ENCODE measurements around the gene EBF4.

EBF4 gene

DNA sequence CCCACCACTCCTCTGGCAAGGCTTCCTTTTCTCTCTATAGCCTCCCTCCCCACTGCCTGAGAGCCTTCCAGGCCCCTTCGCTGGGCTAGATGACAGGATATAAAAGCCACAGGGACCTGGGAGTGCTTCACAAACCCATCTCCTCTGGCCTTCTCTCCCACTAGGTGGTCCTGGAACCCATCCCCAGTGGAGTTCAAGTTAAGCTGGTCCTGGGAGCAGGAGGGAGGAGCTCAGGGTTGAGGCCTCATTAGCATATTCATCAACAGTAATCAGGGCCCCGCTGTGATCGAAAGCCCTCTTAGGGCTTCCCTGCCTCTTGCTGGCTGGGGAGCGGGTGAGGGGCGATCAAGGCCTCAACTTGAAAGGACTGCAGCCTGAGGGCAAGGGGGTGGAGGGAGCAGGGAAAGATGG, 9.1 kb downstream of the EBF4 start:
- DNase-seq (ENCODE audit: low read depth) = no peak

DNA sequence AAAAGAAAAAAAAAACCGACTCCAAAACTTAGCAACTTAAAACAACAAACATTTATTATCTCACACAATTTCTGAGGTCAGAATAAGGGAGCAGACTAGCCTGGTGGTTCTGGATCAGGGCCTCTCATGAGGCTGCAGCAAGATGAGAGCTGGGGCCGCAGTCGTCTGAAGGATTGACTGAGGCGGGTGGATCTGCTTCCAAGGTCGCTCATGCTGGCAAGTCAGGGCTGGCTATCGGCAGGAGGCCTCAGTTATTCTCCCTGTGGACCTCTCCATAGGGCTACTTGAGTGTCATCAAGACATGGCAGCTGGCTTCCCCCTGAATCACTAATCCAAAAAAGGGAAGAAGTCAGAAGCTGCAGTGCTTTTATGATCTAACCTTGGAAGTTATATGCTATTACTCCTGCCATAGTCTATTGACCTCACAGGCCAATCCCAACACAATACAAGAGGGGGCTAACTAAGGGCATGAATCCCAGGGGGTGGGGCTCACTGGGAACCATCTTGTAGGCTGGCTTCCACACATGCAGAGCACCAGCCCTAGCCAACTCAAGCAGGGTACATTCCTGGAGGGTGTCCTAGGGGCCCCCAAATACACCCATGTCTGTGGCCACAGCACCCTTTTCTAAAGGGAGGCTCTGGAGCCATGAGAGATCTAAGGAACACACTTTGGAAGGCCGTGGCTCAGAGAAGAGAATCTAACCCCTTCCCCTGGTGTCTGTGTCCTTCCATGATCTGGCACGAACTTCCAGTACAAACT, 11.3 kb downstream of the EBF4 start:
- DNase-seq (ENCODE audit: low read depth) = no peak

DNA sequence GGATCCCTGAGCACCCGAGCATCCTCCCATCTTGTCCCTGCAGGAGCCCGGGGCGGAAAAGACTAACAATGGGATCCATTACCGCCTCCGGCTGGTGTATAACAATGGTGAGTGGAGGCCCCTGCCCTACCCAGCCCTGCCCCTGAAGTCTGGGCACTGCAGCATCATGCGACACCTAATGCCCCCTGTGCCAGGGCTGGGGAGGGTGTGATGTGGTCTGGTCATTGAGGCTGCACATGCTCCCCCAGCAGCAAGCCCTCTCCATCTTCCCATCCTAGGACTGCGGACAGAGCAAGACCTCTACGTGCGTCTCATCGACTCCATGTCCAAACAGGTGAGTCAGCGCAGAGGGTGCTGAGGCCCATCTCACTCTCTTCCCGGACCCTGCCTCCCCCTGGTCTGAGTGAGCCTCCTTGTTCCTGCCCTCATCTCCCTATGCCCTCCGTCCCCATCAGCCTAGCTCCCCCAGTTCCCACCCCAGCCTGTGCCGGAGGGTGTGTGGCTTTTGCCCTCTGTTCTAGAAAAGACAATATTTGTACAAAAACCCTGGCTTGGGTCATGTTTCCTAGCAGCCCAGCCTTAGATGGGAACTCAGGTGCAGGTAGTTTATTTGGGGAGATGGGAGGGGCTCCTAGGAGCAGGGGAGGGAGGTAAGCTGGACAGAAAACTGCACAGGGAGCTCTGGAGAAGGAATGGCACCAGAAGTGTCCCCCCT, 13.5 kb downstream of the EBF4 start:
- DNase-seq (ENCODE audit: low read depth) = no peak

DNA sequence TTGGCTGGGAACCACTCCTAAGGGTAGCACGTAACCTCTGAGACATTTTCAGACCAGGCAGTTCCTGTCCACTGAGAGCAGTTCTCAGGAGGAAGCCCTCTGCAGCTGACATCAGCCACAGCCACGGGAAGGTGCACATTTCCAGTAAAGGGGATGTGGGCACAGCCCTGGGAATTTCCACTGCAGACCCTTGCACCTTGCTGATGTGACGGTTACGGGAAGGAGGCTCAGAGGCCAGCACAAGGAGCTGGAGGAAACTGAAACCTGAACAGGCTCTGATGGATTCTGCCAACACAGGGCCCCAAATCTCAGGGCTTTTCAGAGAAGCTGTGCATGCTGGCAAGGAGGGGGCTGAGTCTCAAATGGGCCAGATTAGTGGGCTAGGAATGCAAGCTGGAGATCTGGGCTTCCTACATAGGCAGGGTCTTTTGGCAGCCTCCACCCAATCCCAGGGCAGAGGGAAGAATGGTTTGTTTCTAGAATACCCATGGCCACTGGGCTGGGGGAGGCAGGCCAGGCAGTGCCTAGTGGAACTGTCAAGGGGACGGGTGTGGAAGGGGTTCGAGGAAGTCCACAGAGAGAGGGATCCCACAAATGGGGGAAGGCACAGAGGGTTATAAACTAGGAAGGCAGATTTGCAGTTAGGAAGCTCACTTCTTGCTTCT, 14.2 kb downstream of the EBF4 start:
- no peak for DNase-seq (ENCODE audit: low read depth)

DNA sequence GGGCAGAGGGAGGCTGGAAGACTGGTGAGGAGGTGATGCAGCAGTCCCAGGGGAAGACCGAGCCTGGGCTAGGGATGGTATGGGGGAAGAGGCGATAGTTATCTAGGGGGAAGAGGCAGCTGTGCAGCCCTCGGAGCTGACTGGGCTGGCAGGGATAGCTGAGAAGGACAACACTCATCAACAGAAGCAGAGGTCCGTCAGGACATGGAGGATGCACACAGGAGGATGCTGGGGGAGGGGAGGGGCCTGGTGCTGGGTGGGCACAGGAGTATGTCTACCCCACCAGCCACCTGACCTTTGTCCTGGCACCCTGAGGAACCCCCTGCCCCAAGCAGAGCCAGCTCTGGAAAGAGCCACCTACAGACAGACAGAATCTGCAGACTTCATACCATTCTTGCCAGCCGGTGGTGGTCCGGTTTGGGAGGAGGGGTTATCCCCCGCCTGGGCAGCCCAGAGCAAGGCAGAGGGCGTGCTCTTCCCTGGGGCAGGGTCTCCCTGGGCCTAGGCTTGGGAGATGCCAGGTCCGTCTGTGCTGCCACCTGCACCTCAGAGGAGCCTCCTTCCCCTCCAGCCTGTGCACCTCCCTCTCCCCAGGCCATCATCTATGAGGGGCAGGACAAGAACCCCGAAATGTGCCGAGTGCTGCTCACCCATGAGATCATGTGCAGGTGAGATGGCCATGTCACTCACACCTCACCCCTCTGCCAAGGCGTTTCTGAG, 14.9 kb downstream of the EBF4 start:
- DNase-seq (ENCODE audit: low read depth) = no peak

DNA sequence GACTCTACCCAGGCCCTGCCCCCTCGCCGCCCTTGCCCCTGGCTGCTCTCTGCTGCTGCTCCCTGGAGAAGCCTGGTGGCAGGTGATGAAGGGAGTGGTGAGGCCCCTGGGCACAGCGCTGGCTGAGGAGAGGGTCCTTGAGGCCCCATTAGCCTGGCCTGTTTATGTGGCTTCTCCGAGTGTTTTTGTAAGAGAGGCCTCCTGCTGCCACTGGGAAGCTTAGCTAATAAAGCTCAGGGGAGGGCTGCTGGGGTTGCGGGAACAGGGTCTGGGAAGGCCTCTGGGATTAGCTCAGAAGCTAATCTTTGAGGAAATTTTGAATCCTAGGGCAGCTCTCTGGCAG, 15.5 kb downstream of the EBF4 start:
- DNase-seq (ENCODE audit: low read depth) = no peak

DNA sequence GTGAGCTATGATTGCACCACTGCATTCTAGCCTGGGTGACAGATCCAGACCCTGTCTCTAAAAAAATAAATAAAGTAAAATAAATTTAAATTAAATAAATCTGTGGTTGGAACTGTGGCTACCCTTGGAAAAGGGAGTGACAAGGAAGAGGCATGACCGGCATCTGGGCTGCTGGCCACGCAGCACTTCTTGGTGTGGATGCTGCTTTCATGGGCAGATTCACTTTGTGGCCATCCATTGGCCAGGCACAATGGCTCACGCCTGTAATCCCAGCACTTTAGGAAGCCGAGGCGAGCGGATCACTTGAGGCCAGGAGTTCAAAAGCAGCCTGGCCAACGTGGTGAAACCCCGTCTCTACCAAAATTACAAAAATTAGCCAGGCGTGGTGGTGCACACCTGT, 16.1 kb downstream of the EBF4 start:
- DNase-seq (ENCODE audit: low read depth) = no peak

DNA sequence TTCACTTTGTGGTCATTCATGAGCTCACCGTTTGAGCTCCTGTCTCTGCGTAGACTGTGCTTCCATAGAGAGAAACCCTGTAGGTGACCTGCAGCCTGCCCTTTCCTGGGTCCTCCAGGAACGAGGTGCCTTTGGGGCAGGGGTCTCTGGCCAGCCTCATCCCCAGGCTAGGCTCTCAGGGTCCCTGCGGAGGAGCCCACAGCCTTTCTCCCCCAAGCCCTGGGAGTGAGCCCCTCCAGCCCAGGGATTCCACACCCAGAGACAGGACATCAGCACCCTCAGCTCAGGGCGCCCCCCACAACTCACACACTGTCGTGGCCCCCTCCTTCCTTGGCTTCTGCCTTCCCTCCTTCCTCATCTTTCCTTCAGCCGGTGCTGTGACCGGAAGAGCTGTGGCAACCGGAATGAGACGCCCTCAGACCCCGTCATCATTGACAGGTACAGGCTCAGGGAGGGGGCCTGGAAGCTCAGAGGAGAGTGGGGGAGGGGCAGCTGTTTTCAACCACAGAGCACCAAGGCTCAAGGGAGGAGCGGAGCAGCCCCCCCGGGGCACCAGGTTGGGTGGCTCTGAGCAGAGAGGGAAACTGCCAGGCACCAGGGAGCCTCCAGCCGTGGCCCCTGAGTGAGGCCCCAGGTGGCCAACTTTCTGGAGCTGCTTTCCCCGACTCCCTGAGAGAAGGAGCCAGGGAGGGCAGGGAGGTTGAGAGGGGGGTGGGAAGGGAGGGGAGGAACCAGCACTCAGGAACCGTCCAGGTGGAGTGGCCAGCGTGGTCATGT, 16.8 kb downstream of the EBF4 start:
- DNase-seq (ENCODE audit: low read depth) = no peak

DNA sequence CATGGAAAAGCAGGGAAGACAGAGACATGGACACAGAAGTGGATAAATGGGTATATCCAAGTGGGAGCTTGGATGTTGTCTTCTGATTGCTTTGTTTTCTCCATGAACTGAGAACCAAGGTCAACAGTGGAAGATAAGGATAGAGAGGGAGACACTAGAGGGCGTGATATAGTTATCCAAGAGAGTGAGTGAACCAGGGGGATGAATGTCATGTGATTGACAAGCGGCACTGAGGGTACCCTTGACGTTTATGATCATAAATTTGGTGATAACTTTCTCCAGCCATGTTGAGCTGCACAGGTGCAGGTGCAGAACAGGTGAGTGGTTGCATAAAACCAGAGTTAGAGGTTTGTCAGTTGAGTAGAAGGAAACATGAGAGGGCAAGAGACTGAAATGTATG, 20.7 kb downstream of the EBF4 start:
- no peak for DNase-seq (ENCODE audit: low read depth)

DNA sequence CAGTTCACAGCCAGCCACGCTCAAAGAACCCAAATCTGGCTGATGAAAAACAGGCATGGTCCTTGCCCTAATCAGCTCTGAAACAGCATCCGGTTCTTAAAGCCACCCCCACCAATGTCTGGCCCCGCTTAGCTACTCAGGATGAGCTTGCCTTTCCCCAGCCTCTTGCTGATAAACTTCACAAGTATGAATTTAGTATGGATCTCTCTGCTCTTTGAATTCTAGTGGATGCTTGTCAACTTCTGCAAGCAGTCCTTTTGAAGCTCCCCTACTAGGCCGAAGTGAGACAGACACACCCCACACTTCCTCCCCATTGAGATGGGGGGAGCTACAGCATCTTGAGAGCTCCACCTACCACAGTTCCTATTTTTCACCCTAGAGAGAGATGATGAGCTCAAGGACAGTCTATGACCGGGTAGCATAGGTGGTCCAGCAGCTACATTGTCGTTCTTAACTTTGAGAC, 36.7 kb downstream of the EBF4 start:
- DNase-seq (ENCODE audit: low read depth) = no peak

DNA sequence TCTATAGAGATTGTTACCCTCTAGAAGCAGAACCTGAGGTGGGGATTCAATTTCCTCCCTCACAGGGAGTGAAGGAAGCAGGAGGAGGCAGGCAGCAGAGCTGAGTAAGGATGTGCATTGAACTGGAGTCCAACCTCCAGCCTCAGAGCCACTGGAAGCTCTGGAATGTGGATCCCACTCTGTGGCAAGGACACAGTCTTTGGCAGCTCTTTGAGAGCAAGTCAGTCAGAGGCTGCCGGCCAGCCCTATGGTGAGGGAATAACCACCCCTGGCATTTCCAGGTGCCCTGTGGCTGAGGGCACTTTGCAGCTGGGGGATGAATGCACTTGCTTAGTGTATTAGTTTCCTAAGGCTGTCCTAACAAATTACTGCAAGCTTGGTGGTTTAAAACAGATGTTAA, 37.2 kb downstream of the EBF4 start:
- DNase-seq (ENCODE audit: low read depth) = no peak

DNA sequence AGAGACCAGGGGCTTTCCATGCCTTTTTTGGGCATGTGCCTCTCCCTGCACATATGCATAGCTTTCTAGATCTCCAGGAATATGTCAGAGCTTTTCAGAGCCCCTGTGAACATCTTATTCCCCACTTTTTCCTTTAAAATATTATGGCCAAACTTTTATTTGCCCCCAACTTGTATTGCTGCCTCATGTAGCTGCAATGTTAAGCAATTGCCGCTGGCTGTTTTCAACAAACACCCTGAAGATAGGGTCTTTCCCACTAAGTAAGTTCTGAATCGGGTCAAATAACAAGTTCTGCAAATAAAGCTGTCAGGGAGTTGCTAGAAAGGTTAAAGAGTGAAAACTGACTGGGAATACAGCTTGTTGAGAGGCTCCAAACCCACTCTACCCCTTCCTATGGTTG, 42.3 kb downstream of the EBF4 start:
- DNase-seq (ENCODE audit: low read depth) = no peak

DNA sequence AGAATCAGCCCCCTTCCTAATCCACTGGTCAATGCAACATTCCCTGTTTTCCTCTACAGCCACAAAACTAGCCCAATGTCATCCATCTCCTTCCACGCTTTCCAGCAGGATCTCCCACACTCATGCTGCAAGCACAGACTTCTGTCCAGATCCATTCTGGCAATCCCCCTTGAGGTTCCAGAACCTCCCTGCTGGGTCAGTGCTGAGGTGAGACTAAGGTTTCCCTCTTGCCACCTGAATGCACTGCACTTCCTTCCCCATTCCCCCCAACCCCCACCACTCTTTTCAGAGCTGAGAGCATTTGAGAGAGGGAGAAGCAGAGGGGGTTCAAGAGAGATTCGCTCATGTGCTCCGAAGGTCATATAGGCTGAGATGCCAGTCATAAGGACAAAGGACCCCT, 43.9 kb downstream of the EBF4 start:
- no peak for DNase-seq (ENCODE audit: low read depth)

DNA sequence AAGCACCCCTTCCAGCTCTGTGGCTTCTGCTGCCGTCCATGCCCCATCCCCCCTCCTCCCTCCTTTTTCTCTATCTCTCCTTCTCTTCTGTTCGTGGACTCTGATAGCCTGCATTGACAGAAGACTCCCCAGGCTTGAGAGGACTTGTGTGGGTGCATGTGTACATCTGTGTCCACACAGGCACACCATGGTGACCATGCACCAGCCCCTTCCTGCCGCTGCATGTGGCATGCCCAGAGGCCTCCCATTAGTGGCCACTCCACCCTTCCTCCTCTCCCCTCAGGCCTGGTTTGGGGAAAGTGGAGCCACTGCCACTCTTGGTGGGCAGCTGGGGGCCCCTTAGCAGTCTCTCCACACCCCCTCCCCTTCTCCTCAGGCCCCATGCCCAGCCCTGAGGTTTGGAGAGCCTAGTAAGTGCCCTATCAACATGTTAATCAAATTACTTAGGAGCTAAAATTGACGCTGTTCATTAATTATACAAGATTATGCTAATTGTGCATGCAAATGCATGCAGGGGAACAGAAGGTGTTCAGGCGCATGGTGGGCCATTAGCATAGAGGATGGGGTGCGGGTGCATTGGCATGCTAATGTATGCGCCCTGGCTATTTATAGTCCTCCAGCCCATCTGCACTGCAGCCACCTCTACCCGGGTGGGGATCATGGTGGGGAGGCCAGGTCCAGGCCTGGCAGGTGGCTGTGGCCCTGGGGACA, 45.9 kb downstream of the EBF4 start:
- DNase-seq (ENCODE audit: low read depth) = no peak

DNA sequence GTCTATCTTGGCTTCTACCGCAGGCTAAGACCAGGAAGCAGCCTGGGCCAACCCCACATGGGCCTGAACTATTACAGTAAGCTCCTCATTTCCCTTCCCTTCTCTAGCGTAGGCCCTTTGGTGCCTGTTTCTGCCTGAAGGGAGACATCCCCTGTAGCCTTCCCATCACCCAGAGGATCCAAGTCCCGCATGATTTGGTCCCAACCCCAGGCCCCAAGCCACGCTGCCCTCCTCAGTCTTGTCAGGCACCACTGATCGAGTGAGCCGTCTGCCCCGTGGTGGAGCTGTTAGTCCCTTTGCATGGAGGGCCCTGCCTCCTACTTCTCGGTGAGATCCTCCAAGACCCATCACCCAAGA, 46.4 kb downstream of the EBF4 start:
- DNase-seq (ENCODE audit: low read depth) = no peak

DNA sequence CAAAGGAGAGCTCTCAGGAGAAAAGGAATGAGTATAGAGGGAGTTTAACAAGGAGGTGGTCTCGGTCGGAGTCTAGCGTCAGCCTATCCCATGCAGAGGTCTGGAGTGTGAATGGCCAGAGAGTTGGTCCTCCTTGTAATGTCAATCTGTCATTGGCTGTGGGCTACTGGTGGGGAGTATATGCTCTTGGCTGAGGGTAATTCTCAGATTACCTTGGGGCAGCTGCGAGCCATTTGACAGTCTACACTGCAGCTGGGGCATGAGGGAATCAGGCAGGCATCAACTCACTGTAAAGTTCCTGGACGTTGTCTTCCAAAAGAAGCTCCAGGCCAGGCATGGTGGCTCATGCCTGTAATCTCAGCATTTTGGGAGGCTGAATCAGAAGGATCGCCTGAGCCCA, 48.1 kb downstream of the EBF4 start:
- no peak for DNase-seq (ENCODE audit: low read depth)

DNA sequence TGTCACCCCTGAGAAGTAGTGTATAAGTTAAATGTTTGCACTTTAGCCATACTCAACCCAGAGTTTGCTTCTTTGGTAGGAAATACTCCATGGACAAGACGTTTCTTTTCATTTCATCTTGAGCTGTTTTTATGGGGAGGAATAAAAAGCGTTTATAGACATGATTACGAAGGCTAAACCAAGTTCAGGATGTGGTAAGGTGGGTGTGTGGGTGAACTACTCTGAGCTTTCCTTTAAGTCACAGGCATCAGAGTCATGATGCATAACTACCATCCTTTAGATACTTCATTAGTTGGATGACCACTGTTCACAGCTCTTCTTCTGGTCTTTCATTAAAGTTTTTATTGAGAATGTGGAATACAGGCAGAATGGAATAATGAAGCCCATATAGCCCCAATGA, 48.9 kb downstream of the EBF4 start:
- DNase-seq (ENCODE audit: low read depth) = no peak

DNA sequence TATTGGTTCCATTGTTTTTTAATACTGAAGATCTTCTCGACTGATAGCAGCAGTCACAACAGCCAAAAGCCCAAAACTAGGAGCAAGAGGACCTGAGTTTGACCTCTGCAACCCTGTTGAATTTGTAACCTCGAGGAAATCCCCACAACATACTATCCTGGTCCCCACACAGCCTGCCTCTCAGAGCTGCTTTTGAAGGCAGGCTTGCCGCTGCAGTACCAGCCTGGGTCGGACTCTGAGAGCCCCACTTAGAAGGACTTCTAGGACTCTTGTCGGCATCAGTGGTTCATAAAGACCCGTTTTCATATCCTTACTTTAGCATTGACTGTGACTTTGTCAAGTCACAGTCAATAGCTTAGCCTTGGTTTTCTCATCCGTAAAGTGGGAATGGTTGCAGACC, 49.3 kb downstream of the EBF4 start:
- no peak for DNase-seq (ENCODE audit: low read depth)

DNA sequence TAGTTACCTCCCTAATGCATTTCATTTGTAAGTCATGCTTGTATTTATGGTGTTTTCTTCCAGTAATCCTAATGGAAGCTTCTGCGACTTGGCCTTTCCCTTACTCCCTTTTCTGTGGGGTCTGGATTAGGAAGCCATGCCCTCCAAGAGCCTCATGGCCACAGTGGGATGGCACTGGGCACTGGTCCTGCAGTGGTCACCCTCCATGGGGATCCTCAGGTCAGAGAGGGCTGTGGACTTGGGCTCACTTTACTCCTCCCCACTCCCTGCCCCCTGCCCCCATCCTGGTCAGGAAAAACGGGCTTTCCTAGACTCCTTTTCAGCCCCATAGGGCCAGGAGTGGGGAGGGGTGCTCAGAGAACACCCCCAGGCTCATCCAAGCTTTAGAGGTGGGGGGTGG, 49.9 kb downstream of the EBF4 start:
- DNase-seq (ENCODE audit: low read depth) = no peak

DNA sequence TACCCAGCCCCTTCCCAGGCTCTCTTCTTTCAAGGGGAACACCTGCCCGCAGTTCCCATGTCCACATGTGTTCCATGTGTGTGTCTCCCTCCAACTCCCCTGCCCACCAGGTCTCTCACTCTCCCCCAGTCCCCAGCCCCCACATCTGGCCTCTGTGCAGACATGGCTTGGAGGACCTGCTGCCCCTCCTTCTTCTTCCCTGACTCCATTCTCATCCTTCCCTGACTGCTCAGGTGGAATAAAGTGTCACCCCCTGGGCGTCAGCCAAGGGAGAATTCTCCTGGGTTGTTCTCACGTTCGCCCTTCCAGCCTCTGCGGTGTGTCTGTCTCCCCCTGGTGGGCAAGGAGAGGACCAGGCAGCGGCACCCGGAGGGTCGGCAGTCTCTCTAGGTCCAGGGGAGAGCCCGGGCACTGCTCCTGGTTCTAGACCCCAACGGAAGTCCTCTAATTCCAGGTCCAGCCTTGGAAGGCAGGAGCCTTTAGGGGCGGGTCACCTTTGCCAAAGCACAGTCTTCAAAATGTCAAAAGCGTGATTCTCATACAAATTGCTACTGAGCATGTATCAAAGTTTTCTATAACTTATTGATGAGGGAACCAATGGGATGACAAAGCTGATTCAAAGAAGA, 50.5 kb downstream of the EBF4 start:
- DNase-seq (ENCODE audit: low read depth) = peak; percentile 56

All from activated T-helper 9 cell treated with anti-CD3 and anti-CD28 coated beads, Interleukin-2, amount 50 U/mL, for 16 hours (primary cell).